CD8-positive, alpha-beta memory T cell (primary cell): Measurements from ENCODE around the gene EXOC6B. TPM values are rescaled to one million over a fixed set of nuclear protein-coding genes. Genes with fewer than 3 reads are reported as not detected.

Experiments
- CTCF ChIA-PET: fragments of 350-600 bp; sonication (Branson Sonifier 250); formaldehyde crosslinking; loops from one replicate; lab custom pipeline; 2021; ENCODE audit warnings: antibody characterized with exemption; lab: Charles Lee
- POLR2A ChIA-PET: fragments of 350-600 bp; sonication (Branson Sonifier 250); formaldehyde crosslinking; loops from one replicate; lab custom pipeline; 2021; ENCODE audit warnings: antibody characterized with exemption; lab: Charles Lee
- DNase-seq, 5 donors: peaks; one replicate each; pipeline versions ENCODE4 v3.0.0 to v3.0.0-alpha.2; 2020 to 2022; ENCODE audit warnings: mixed read lengths in 1 of 5
- H3K27ac ChIP-seq: one replicate; pipeline ENCODE4 v1.7.0; 2013; ENCODE audit warnings: low read depth, mild to moderate bottlenecking, low read length, moderate library complexity
- H3K27me3 ChIP-seq: 2 replicates; pipeline ENCODE4 v1.7.0; 2013; ENCODE audit warnings: low read length, mild to moderate bottlenecking; ENCODE audit not compliant: insufficient read depth, poor library complexity, severe bottlenecking
- H3K36me3 ChIP-seq: 2 replicates; pipeline ENCODE4 v1.7.0; 2013; ENCODE audit warnings: mild to moderate bottlenecking, low read length, moderate library complexity; ENCODE audit not compliant: insufficient read depth
- H3K4me1 ChIP-seq: 2 replicates; pipeline ENCODE4 v1.7.0; 2013; ENCODE audit warnings: mild to moderate bottlenecking, low read length, moderate library complexity; ENCODE audit not compliant: insufficient read depth
- H3K4me3 ChIP-seq: 2 replicates; pipeline ENCODE4 v1.7.0; 2013; ENCODE audit warnings: mild to moderate bottlenecking, low read length
- H3K9me3 ChIP-seq: 2 replicates; pipeline ENCODE4 v1.7.0; 2013; ENCODE audit warnings: mild to moderate bottlenecking, low read length
- H3K27ac Mint-ChIP-seq, 8 donors: one replicate each; pipeline ENCODE4 v1.8.0; 2020 to 2021; ENCODE audit warnings: mixed read lengths in 8 of 8, mild to moderate bottlenecking in 6 of 8, inconsistent platforms in 3 of 8, moderate library complexity in 3 of 8
- H3K27me3 Mint-ChIP-seq, 2 donors: one replicate each; pipeline ENCODE4 v1.8.0; 2020 to 2021; ENCODE audit warnings: mixed read lengths in 2 of 2, mild to moderate bottlenecking in 1 of 2, moderate library complexity in 1 of 2
- H3K36me3 Mint-ChIP-seq, 3 donors: one replicate each; pipeline ENCODE4 v1.8.0; 2020 to 2021; ENCODE audit warnings: mixed read lengths in 3 of 3, inconsistent platforms in 1 of 3, mild to moderate bottlenecking in 1 of 3
- H3K4me1 Mint-ChIP-seq, 3 donors: one replicate each; pipeline ENCODE4 v1.8.0; 2020 to 2021; ENCODE audit warnings: mixed read lengths in 3 of 3, inconsistent platforms in 1 of 3, mild to moderate bottlenecking in 1 of 3
- H3K4me3 Mint-ChIP-seq, 7 donors: one replicate each; pipeline ENCODE4 v1.8.0; 2020 to 2021; ENCODE audit warnings: mixed read lengths in 7 of 7, mild to moderate bottlenecking in 6 of 7, moderate library complexity in 4 of 7, inconsistent platforms in 2 of 7
- H3K9me3 Mint-ChIP-seq, 5 donors: one replicate each; pipeline ENCODE4 v1.8.0; 2020 to 2022; ENCODE audit warnings: mixed read lengths in 5 of 5, mild to moderate bottlenecking in 3 of 5, moderate library complexity in 2 of 5, inconsistent platforms in 1 of 5
- polyA plus RNA-seq: library from polyadenylated mRNA; unstranded; fragments of 300-500 nt; fragmentation: Illumina TruSeq; gene quantifications from one replicate; pipeline ENCODE4 v1.2.3, GENCODE V29; 2021
- total RNA-seq, 2 experiments: library from RNA; stranded (reverse); gene quantifications; one replicate each; pipeline ENCODE4 v1.2.3, GENCODE V29; 2021

Gene EXOC6B
- total and polyA plus RNA-seq, 3 experiments from 2014 or later = 2.1 to 9.4 (median 7.1) TPM

DNA sequence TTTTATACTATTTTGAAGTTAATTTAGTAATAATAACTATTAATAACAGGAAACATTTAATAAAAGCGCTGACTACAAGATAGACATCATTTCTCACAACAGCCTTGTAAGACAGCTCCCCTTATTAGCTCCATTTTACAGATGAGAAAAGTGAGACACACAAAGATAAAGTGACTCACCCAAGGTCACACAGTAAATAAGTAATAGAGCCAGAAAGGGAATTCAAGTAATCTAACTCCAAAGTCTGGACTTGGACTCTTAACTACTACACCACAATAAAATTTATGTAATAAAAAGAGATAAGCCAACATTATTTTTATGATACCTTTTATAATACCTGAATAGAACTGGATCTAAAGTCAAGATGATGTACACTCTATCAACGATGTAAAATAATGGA lies 25.3 kb downstream of the EXOC6B start:
- Mint-ChIP-seq H3K4me1 (peaks cover 0 to 4% (median 3%) of the 10 kb centered on the region in 3 donors), H3K36me3 (peaks cover 0 to 3% (median 0%) of the 10 kb centered on the region in 3 donors), H3K27me3 (no peaks in the 10 kb centered on the region), H3K9me3 (no peaks in the 10 kb centered on the region), H3K4me3 (no peak overlapping the region), H3K27ac (no peak overlapping the region)
- H3K9me3 ChIP-seq = no peaks in the 10 kb centered on the region
- DNase-seq = no peak
- no peak overlapping the region for H3K4me3 ChIP-seq
- H3K27me3 ChIP-seq = no peaks in the 10 kb centered on the region
- POLR2A ChIA-PET = no interaction called here
- CTCF ChIA-PET = no interaction called here
- no peaks in the 10 kb centered on the region for H3K36me3 ChIP-seq
- no peaks in the 10 kb centered on the region for H3K4me1 ChIP-seq
- no peak overlapping the region for H3K27ac ChIP-seq

DNA sequence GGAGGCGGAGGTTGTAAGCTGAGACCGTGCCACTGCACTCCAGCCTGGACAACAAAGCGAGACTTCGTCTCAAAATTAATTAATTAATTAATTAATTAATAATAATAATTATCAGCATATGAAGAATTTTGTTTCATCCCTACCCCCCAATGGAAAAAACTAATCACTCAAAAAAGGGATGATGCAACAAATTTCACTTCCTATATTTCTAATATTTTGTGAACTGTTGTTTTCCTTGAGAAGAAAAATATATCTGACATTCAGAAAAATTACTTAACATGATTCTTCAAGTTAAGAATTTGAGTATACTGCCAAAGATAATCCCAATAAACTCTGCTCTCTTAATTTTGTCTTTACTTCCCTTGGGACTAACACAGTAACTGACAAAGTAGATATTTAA lies 28.1 kb downstream of the EXOC6B start:
- DNase-seq = no peak
- Mint-ChIP-seq H3K27ac (no peak overlapping the region), H3K9me3 (peaks cover 0 to 4% (median 0%) of the 10 kb centered on the region in 5 donors), H3K36me3 (peaks cover 2 to 7% (median 5%) of the 10 kb centered on the region in 3 donors), H3K4me1 (peaks cover 12 to 20% (median 19%) of the 10 kb centered on the region in 3 donors), H3K27me3 (no peaks in the 10 kb centered on the region), H3K4me3 (no peak overlapping the region)
- no peaks in the 10 kb centered on the region for H3K27me3 ChIP-seq
- H3K36me3 ChIP-seq = no peaks in the 10 kb centered on the region
- POLR2A ChIA-PET = no interaction called here
- CTCF ChIA-PET = no interaction called here
- H3K4me1 ChIP-seq = no peaks in the 10 kb centered on the region
- no peaks in the 10 kb centered on the region for H3K9me3 ChIP-seq
- no peak overlapping the region for H3K27ac ChIP-seq
- no peak overlapping the region for H3K4me3 ChIP-seq

DNA sequence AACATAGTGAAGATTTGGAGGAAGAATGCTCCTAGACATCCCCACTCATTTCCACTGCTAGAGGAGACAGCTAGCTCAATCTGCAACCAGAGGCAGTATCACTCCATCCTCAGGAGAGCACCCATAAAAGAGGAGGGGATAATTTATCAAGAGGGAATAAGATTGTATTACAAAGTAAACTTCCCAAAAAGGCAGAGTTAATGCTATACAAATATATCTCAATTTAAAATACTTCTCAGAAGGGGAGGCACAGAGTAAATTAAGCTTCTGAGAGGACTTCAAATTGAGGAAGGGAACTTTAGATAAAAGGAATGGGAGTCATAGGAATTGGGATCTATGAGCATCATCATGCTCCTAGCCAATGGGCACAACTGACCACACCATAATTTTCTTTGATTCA lies 29.1 kb downstream of the EXOC6B start:
- no peaks in the 10 kb centered on the region for H3K36me3 ChIP-seq
- H3K9me3 Mint-ChIP-seq = peaks cover 0 to 4% (median 0%) of the 10 kb centered on the region in 5 donors
- no peak overlapping the region for H3K27ac ChIP-seq
- DNase-seq = no peak
- no peaks in the 10 kb centered on the region for H3K27me3 ChIP-seq
- peaks cover 12 to 20% (median 19%) of the 10 kb centered on the region in 3 donors for H3K4me1 Mint-ChIP-seq
- no peaks in the 10 kb centered on the region for H3K4me1 ChIP-seq
- no peak overlapping the region for H3K4me3 Mint-ChIP-seq
- H3K4me3 ChIP-seq = no peak overlapping the region
- no peaks in the 10 kb centered on the region for H3K27me3 Mint-ChIP-seq
- no peaks in the 10 kb centered on the region for H3K9me3 ChIP-seq
- peaks cover 2 to 7% (median 5%) of the 10 kb centered on the region in 3 donors for H3K36me3 Mint-ChIP-seq
- peak overlapping the region in 1 of 8 donors; percentile 82 for H3K27ac Mint-ChIP-seq
- ChIA-PET POLR2A (no interaction called here), CTCF (no interaction called here)

DNA sequence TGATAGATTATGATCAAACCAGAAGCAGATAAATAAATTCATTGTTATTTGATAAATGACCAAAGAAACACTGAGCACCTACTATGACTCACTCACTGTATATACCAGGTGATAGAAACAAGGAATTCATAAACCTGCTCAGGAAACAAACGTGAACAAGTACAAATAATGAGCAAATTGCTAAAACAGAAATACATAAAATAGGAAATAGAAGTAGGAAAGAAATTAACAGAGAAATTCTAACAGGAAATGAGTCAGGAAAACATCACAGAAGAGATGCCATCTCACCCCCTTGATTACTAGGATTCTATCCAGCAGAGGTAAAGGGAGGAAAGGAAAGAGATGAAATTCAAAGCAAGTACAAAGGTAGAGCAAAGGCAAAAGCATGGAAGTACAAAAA lies 31.3 kb downstream of the EXOC6B start:
- H3K4me1 ChIP-seq = no peaks in the 10 kb centered on the region
- H3K9me3 ChIP-seq = no peaks in the 10 kb centered on the region
- ChIA-PET POLR2A (no interaction called here), CTCF (interaction anchor here (0.9 to 1.0 kb wide), 2 partner anchors 11 to 68 kb away, joined by 3 read pairs; no protein-coding TSS in a partner anchor)
- Mint-ChIP-seq H3K27ac (peak overlapping the region in 1 of 8 donors; percentile 6), H3K36me3 (peaks cover 2 to 7% (median 5%) of the 10 kb centered on the region in 3 donors), H3K27me3 (no peaks in the 10 kb centered on the region), H3K4me3 (no peak overlapping the region), H3K4me1 (peaks cover 12 to 20% (median 19%) of the 10 kb centered on the region in 3 donors), H3K9me3 (peaks cover 0 to 4% (median 0%) of the 10 kb centered on the region in 5 donors)
- no peak overlapping the region for H3K4me3 ChIP-seq
- no peak overlapping the region for H3K27ac ChIP-seq
- no peaks in the 10 kb centered on the region for H3K36me3 ChIP-seq
- no peak for DNase-seq
- H3K27me3 ChIP-seq = no peaks in the 10 kb centered on the region

DNA sequence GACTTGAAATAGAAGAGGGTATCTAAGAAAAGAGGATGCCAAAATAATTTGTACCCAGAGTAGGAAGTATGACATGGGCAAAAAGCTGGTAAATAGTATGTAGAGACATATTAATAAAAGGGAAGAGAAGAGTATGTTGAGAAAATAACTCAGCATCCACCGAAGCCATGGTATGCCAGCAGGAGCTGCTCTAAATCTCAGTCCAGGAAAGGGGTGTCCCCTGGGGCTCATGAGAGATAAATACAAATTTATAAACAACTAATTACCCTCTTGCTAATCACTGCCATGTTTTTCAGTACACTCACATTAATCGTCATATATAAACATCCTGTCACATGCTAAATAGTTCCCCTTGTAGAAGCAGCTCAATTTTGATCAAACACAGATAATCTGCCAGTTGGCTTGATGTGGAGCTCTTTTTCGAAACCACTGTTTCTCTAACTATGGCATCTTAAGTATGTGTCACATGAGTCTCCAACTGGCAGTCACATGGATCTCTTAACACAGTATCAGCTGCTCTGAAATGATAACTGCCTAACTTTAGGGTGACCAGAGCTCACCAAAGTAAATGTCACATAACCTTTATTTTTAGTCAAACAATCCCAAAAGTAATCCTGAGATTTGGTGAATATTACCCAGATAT lies 31.9 kb downstream of the EXOC6B start:
- H3K4me3 ChIP-seq = no peak overlapping the region
- CTCF ChIA-PET = interaction anchor here (0.9 to 1.0 kb wide), 2 partner anchors 10 to 69 kb away, joined by 3 read pairs; no protein-coding TSS in a partner anchor
- peak overlapping the region in 1 of 8 donors; percentile 15 for H3K27ac Mint-ChIP-seq

DNA sequence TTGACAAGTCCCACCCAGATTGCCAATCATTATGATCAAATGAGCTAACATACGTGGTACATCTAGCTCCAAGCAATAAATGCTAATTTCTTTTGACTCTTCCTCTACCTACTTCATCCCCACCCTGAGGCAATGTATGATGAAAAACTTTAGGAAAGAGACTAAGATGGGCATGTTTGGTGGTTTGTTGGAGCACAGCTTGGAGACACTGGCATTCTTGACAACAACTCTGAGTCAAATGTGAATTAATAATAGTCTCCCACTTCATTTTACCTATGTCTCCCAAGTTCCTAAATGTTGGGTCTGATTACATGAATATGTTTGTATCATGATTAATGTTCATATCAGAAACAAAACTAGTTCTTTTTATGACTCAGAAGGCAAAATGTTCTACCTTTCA lies 36.6 kb downstream of the EXOC6B start:
- Histone ChIP-seq H3K27ac (no peak overlapping the region), H3K4me1 (no peaks in the 10 kb centered on the region), H3K9me3 (no peaks in the 10 kb centered on the region), H3K4me3 (no peak overlapping the region), H3K27me3 (no peaks in the 10 kb centered on the region), H3K36me3 (no peaks in the 10 kb centered on the region)
- Mint-ChIP-seq H3K9me3 (peaks cover 0 to 4% (median 0%) of the 10 kb centered on the region in 5 donors), H3K36me3 (peaks cover 4 to 6% (median 5%) of the 10 kb centered on the region in 3 donors), H3K27ac (no peak overlapping the region), H3K4me1 (peaks cover 3 to 11% (median 8%) of the 10 kb centered on the region in 3 donors), H3K27me3 (no peaks in the 10 kb centered on the region), H3K4me3 (no peak overlapping the region)
- ChIA-PET POLR2A (interaction anchor here (0.6 kb wide), 1 partner anchor 26 kb away, joined by 4 read pairs; no protein-coding TSS in a partner anchor), CTCF (no interaction called here)
- DNase-seq = no peak

More for the DNA sequence above, 31.9 kb downstream of the EXOC6B start:
- Mint-ChIP-seq H3K36me3 (peaks cover 2 to 7% (median 5%) of the 10 kb centered on the region in 3 donors), H3K4me3 (no peak overlapping the region), H3K27me3 (no peaks in the 10 kb centered on the region), H3K4me1 (peaks cover 12 to 20% (median 19%) of the 10 kb centered on the region in 3 donors), H3K9me3 (peaks cover 0 to 4% (median 0%) of the 10 kb centered on the region in 5 donors)
- DNase-seq = no peak
- POLR2A ChIA-PET = interaction anchor here (0.6 kb wide), 1 partner anchor 1859 kb away, joined by 13 read pairs; no protein-coding TSS in a partner anchor
- H3K27ac ChIP-seq = no peak overlapping the region
- H3K27me3 ChIP-seq = no peaks in the 10 kb centered on the region
- H3K4me1 ChIP-seq = no peaks in the 10 kb centered on the region
- no peaks in the 10 kb centered on the region for H3K36me3 ChIP-seq
- no peaks in the 10 kb centered on the region for H3K9me3 ChIP-seq

DNA sequence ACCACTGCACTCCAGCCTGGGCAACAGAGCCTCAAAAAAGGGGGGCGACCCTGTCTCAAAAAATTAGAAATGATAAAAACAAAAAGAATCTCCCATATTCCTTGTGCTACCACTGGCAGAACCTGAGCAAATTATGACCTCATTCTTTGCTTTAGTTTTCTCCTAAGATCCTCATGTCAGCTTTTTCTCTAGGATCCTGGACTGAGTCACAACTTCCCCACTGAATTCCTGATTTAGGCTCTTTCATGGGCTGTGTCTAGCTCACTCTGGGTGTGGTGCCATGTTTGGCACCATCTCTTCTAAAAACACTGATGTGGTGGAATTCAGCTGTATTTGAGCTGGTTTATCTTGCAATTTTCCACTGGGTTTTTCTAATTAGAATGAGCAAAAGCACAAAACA lies 37.1 kb downstream of the EXOC6B start:
- Mint-ChIP-seq H3K27ac (no peak overlapping the region), H3K4me3 (no peak overlapping the region), H3K4me1 (peaks cover 0 to 6% (median 4%) of the 10 kb centered on the region in 3 donors), H3K36me3 (peaks cover 5 to 8% (median 5%) of the 10 kb centered on the region in 3 donors), H3K9me3 (peaks cover 0 to 4% (median 0%) of the 10 kb centered on the region in 5 donors), H3K27me3 (no peaks in the 10 kb centered on the region)
- H3K36me3 ChIP-seq = no peaks in the 10 kb centered on the region
- no peak overlapping the region for H3K27ac ChIP-seq
- H3K9me3 ChIP-seq = no peaks in the 10 kb centered on the region
- ChIA-PET CTCF (no interaction called here), POLR2A (interaction anchor here (0.6 kb wide), 1 partner anchor 27 kb away, joined by 4 read pairs; no protein-coding TSS in a partner anchor)
- no peaks in the 10 kb centered on the region for H3K27me3 ChIP-seq
- no peak overlapping the region for H3K4me3 ChIP-seq
- DNase-seq = no peak
- no peaks in the 10 kb centered on the region for H3K4me1 ChIP-seq

DNA sequence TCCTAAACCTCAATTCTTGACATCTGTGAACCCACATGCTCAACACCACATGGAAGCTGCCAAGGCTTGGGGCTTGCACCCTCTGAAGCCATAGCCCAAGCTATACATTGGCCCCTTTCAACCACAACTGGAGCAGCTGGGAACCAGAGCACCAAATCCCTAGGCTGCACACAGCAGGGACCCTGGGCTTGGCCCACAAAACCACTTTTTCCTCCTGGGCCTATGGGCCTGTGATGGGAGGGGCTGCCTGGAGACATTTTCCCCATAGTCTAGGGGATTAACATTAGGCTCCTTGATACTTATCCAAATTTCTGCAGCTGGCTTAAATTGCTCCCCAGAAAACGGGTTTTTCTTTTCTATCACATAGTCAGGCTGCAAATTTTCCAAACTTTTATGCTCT lies 40.3 kb downstream of the EXOC6B start:
- CTCF ChIA-PET = no interaction called here
- no peak overlapping the region for H3K4me3 ChIP-seq

More for the DNA sequence above, 40.3 kb downstream of the EXOC6B start:
- H3K27ac Mint-ChIP-seq = no peak overlapping the region
- H3K27me3 Mint-ChIP-seq = no peaks in the 10 kb centered on the region
- no peaks in the 10 kb centered on the region for H3K9me3 ChIP-seq
- H3K9me3 Mint-ChIP-seq = no peaks in the 10 kb centered on the region
- no peaks in the 10 kb centered on the region for H3K4me1 Mint-ChIP-seq
- no peak overlapping the region for H3K4me3 Mint-ChIP-seq
- no peaks in the 10 kb centered on the region for H3K4me1 ChIP-seq
- H3K36me3 Mint-ChIP-seq = peaks cover 0 to 7% (median 6%) of the 10 kb centered on the region in 3 donors
- H3K27ac ChIP-seq = no peak overlapping the region
- H3K36me3 ChIP-seq = no peaks in the 10 kb centered on the region
- POLR2A ChIA-PET = no interaction called here
- H3K27me3 ChIP-seq = no peaks in the 10 kb centered on the region
- no peak for DNase-seq
